Choroid plexus epithelial cell (primary cell): Measurements from ENCODE around the gene INTS1.

Source experiments
- DNase-seq: peaks from one replicate; pipeline ENCODE4 v3.0.0-alpha.2; 2010; ENCODE audit warnings: low read depth
- H3K4me3 ChIP-seq: 2 replicates; pipeline ENCODE4 v1.5.1; 2011; ENCODE audit warnings: low read depth, mild to moderate bottlenecking, control low read depth, low read length, moderate library complexity
- CTCF ChIP-seq: conservative IDR thresholded peaks from 2 replicates; pipeline ENCODE4 v1.5.1; 2011; ENCODE audit warnings: low read depth, mild to moderate bottlenecking, control low read depth, inconsistent platforms, low read length, moderate library complexity

The INTS1 gene

GRCh38 chr7:1438821-1439220 lies 65.4 kb downstream of the INTS1 start:
- DNase-seq = no peak
- H3K4me3 ChIP-seq = no peak overlapping the region
- TF ChIP-seq CTCF = no peak

GRCh38 chr7:1438208-1438607 lies 66.0 kb downstream of the INTS1 start:
- H3K4me3 ChIP-seq = no peak overlapping the region
- no peak for DNase-seq
- no peak for TF ChIP-seq CTCF

- DNase-seq = no peak
- TF ChIP-seq CTCF = no peak
- H3K4me3 ChIP-seq = no peak overlapping the region
Measured at GRCh38 chr7:1437155-1437880, 66.9 kb downstream of the INTS1 start.

GRCh38 chr7:1436608-1437007 lies 67.6 kb downstream of the INTS1 start:
- TF ChIP-seq CTCF = no peak
- H3K4me3 ChIP-seq = no peak overlapping the region

GRCh38 chr7:1434891-1435670 lies 69.1 kb downstream of the INTS1 start:
- H3K4me3 ChIP-seq = no peak overlapping the region
- DNase-seq = no peak
- TF ChIP-seq CTCF = no peak

More at GRCh38 chr7:1436608-1437007, 67.6 kb downstream of the INTS1 start:
- DNase-seq = no peak

- H3K4me3 ChIP-seq = no peak overlapping the region
- no peak for TF ChIP-seq CTCF
- no peak for DNase-seq
Measured at GRCh38 chr7:1434165-1434718, 69.9 kb downstream of the INTS1 start.
